GM10266 (cell line): ENCODE measurements around the gene AGBL3.

ENCODE experiments used
- DNase-seq: peaks from one replicate; pipeline ENCODE4 v3.0.0; 2012; ENCODE audit errors: extremely low spot score
- TF ChIP-seq, protein P1 (sequence below): IDR thresholded peaks from 2 replicates; pipeline ENCODE4 v1.5.1; 2012; ENCODE audit warnings: mild to moderate bottlenecking, low read depth; ENCODE audit not compliant: control insufficient read depth, insufficient read depth; ENCODE audit errors: missing control alignments

Gene AGBL3

DNA sequence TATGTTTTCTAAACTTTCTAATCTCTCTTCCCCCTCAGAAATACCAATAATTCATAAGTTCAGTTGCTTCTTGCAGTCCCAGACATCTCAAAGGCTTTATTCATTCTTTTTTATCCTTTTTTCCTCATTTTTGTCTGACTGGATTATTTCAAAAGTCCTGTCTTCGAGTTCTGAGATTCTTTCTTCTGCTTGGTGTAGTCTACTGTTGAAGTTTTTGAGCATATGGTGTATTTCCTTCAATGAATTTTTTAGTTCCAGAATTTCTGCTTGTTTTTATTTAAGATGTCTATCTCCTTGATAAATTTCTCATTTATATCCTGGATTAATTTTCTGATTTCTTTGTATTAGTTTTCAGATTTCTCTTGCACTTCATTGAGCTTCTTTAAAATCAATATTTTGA is 170.0 kb downstream of the AGBL3 start:
- DNase-seq, result no peak
- TF ChIP-seq, protein P1, sequence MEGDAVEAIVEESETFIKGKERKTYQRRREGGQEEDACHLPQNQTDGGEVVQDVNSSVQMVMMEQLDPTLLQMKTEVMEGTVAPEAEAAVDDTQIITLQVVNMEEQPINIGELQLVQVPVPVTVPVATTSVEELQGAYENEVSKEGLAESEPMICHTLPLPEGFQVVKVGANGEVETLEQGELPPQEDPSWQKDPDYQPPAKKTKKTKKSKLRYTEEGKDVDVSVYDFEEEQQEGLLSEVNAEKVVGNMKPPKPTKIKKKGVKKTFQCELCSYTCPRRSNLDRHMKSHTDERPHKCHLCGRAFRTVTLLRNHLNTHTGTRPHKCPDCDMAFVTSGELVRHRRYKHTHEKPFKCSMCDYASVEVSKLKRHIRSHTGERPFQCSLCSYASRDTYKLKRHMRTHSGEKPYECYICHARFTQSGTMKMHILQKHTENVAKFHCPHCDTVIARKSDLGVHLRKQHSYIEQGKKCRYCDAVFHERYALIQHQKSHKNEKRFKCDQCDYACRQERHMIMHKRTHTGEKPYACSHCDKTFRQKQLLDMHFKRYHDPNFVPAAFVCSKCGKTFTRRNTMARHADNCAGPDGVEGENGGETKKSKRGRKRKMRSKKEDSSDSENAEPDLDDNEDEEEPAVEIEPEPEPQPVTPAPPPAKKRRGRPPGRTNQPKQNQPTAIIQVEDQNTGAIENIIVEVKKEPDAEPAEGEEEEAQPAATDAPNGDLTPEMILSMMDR, result no peak

DNA sequence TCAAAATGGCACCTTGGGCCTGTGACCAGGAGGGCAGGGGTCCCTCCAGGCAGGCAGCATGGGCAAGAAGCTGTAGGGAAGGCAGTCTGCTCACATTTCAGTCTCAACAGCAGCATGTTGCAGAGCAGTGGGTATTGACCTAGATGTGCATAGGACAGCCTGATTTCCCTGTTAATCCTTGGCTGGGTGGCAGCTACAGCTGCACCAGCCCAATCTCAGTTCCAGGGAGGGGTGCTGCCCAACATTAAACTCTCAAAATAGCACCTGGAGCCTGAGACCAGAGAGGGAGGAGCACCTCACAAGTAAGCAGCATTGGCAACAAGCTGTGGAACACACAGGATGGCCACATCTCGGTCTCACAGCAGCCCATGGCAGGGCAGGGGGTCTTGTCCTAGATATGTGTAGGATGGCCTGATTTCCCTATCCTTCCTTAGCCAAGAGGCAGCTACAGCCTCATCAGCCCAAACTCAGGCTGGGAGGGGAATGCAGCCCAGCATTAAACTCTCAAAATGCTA is 171.9 kb downstream of the AGBL3 start:
- TF ChIP-seq, protein P1, result no peak
- DNase-seq, result no peak

DNA sequence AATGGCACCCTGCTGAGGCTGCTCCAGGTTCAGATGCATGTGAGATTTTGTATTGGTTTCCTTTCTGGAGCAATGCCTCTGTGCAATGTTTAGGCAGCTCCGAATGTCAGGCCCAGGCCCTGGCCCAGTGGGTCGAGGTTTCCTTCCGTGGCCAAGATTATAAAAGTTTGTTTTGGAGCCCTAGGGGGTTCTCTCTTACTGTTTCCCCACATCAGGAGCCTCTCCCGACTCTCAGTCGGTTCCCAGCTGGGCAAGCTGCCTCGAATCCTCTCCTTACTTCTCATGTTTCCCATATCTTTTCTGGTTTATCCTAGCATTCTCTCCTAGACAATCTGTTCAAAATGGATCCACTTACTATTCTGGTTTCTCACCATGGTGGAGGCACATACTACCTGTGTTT is 172.6 kb downstream of the AGBL3 start:
- DNase-seq, result no peak
- TF ChIP-seq, protein P1, result no peak

DNA sequence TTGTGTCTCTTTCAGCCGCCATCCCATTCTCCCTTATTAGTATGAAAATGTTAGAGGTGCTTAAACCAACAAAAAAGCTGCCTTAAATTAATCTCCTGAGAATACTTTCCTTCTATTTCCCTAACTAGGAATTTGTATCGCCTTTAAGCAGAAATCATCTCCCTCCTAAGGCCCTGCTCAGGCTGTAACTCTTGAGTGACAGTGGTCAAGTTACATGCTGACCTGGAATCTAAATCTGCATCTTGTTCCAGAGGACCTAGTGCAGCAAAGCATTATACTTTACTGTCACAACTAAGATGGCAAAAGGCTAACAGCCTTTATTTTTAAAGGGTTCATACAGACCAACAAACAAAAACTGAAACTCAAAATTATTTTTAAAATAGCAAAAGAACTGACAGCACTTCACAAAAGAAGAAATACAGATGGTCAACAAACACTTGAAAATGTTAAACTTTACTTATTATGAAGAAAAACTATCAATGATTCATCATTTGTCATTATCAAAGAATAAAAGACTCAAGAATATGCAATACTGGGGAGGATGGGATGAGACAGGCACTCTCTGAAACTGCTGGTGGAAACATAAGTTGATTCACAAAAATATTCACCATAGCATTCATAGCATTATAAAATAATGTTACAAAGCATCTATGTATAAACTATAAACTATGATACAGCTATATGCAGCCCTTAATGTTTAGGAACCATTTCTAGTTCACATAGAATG is 173.2 kb downstream of the AGBL3 start:
- DNase-seq, result no peak
- TF ChIP-seq, protein P1, result no peak

DNA sequence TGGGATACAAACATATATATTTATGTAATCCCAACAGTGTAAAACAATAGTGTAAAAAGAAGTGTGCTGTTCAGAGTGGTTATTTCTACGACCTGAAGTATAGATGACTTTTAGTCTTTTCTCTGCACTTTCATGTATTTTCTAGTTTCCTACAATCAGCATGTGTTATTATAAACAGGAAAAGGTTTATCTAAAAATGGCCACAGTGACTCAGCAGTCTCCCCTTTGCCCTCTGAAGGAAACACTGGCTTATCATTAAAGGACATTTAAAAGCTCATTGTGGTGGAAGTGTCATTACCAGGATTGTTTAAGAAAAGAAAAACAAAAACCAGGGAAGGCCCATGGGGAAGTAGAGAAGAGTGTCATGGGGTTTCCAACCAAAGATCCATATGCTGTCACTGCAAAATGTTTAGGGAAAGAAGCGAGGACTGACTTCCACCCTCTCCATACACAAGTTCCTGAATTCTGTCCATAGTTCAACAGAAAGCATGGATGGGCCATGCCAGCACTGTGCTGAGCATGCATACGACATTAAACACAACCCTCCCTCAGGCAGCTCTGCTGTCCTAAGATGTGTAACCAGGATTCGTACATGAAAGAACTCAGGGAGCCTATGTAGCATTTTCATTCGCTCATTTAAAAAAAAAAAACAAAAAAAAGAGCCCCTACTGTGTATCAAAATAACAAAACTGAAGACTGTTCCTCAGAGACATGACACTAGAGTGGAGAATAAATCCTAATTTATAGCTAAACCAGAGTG is 174.0 kb downstream of the AGBL3 start:
- no peak for DNase-seq

DNA sequence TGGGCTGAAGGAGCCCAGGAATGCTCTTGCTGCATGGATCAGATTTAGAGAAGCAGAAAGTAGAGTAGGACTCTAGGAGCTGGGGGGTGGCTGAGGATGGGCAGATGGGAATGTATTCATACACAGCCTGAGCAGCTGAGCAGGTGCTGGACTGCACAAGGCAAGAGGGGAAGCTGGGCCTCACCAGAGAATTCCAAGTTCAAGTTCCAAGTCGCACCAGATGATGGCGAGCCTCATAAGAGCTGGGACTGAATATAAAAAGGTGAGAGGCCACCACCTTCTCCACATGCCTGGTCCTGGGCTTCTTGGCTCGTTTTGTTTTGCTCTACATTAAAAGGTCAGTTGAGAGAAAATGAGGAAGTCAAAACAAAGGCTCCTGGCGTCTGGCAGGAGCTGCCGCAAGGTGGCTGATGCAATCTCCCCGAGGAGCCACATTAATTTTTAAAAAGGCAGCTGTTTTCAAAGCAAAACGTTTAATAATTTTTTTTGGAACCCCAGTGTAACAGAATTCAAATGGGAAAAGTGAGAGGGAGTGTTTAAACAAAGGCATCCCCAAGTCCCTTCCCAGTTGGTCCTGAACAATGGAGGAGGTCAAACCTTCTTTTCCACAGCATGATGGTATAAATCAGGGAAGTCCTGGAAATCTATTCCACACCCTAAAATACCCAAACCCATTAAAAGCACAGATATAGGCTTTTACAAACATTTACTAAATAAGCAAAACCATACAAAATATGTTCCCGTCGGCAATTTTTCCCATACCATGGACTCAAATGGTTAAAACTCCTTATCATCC is 174.7 kb downstream of the AGBL3 start:
- TF ChIP-seq, protein P1, result no peak
- no peak for DNase-seq

More for the DNA sequence above, 174.0 kb downstream of the AGBL3 start:
- TF ChIP-seq, protein P1, result no peak
